ENCODE data around the gene GJD2.
A peak's percentile ranks its signal among the peaks of the same experiment; 100 is the strongest.

The GJD2 gene

DNA sequence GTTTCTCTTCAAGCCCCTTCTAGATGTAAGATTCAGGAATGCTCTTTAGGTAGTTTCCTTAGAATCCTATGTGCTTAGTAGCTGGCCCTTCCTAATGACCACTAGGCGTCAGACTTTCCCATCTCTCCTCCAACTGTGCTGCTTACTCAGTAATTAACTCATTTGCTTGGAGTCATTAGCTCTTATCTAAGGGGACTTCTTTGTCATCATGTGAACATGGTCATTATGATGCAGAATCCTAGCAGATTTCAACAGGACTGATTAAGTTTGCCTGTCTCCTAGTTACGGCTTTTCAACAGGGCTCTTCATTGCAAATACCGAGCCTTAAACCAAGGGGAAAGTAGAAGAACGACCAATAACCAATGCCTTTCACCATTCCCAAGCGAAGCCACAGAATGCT is 46.4 kb downstream of the GJD2 start:
- Histone ChIP-seq H3K4me3 (no peak overlapping the region), H3K4me1 (no peaks in the 10 kb centered on the region), H3K9me3 (no peaks in the 10 kb centered on the region), H3K36me3 (replicated peaks) (no peaks in the 10 kb centered on the region), H3K27me3 (ENCODE audit: low read depth) (0 out of 2 replicates have a peak, but pooled peaks cover 3% of the 10 kb centered on the region)
- in situ Hi-C loops (cut with MboI; ENCODE audit: low sequenced_read_pairs) = no loop called here
- peak; percentile 19 to 34 for DNase-seq (ENCODE audit: low spot score in 2 of 2)

DNA sequence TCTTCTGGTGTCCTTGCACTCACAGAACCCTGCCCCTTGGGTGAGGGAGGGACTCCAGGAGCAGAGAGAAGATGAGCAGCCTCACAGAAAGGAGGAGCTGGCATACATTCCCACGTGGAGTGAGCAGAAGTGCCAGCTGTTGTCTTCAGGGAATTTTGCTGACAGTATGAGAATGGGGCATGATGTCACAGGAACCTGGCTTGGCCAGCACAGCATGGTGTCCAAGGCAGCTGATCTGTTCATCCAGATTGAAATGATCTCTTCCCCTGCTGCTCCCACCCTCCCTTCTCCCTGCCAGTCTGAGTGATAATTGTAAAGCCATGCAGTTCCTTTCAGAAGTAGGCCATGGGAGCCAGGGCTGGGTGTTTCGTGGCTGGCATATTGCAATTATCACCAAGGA is 53.3 kb downstream of the GJD2 start:
- Histone ChIP-seq H3K27me3 (ENCODE audit: low read depth) (no peaks in the 10 kb centered on the region), H3K9me3 (no peaks in the 10 kb centered on the region), H3K36me3 (replicated peaks) (no peaks in the 10 kb centered on the region), H3K4me1 (no peaks in the 10 kb centered on the region), H3K4me3 (no peak overlapping the region)
- no peak for DNase-seq (ENCODE audit: low spot score in 2 of 2)
- in situ Hi-C loops (cut with MboI; ENCODE audit: low sequenced_read_pairs) = no loop called here
